Upper lobe of left lung (tissue), 6 donors: ENCODE results near the gene COL18A1. TPM values are rescaled to one million over a fixed set of nuclear protein-coding genes. Genes with fewer than 3 reads are reported as not detected.

Experiments
- ATAC-seq, 2 donors: fragments of 200-7000 bp; cut with Tn5 transposase; one replicate each; pipeline ENCODE4 v1.9.1; 2022; ENCODE audit warnings: mild to moderate bottlenecking in 2 of 2, moderate library complexity in 2 of 2; ENCODE audit not compliant: low FRiP score in 2 of 2
- DNase-seq, 2 donors: peaks; one replicate each; pipeline ENCODE4 v3.0.0-alpha.2; 2019 to 2020
- H3K27ac ChIP-seq, 4 donors: fragments of 200-600 bp; sonication (generic); one replicate each; pipeline ENCODE4 v1.5.1; 2016 to 2019
- H3K27me3 ChIP-seq, 4 donors: fragments of 200-600 bp; sonication (generic); one replicate each; pipeline ENCODE4 v1.5.1; 2017 to 2019
- H3K36me3 ChIP-seq, 4 donors: fragments of 200-600 bp; sonication (generic); one replicate each; pipeline ENCODE4 v1.5.1; 2016 to 2019
- H3K4me1 ChIP-seq, 4 donors: fragments of 200-600 bp; sonication (generic); one replicate each; pipeline ENCODE4 v1.5.1; 2018 to 2019
- H3K4me3 ChIP-seq, 4 donors: fragments of 200-600 bp; sonication (generic); one replicate each; pipeline ENCODE4 v1.5.1; 2017 to 2019; ENCODE audit warnings: mild to moderate bottlenecking in 2 of 4, moderate library complexity in 1 of 4
- H3K9me3 ChIP-seq, 4 donors: fragments of 200-600 bp; sonication (generic); one replicate each; pipeline ENCODE4 v1.5.1; 2018 to 2019
- CTCF ChIP-seq, 6 experiments: fragments of 450-650 bp in 4 of 6; fragments of 200-600 bp in 2 of 6; sonication (generic) in 2 of 6; IDR thresholded peaks; one replicate each; pipeline ENCODE4 v1.5.1; 2016 to 2019; ENCODE audit warnings: antibody characterized with exemption in 6 of 6
- EP300 ChIP-seq, 4 donors: sonication (generic); formaldehyde crosslinking; IDR thresholded peaks; one replicate each; pipeline ENCODE4 v1.5.1; 2017; ENCODE audit warnings: antibody characterized with exemption in 4 of 4, control low read depth in 2 of 4
- POLR2A ChIP-seq, 4 donors: fragments of 450-650 bp; IDR thresholded peaks; one replicate each; pipeline ENCODE4 v1.5.1; 2016 to 2017; ENCODE audit warnings: antibody characterized with exemption in 4 of 4, mild to moderate bottlenecking in 2 of 4
- POLR2AphosphoS5 ChIP-seq, 2 donors: sonication (generic); formaldehyde crosslinking; IDR thresholded peaks; one replicate each; pipeline ENCODE4 v1.5.1; 2017; ENCODE audit warnings: antibody characterized with exemption in 2 of 2
- WGBS, 2 donors: methylation state at CpG; one replicate each; pipeline ENCODE4 v1.1.5; 2017 to 2018; 5-methylcytosine and 5-hydroxymethylcytosine counted together
- total RNA-seq, 6 donors: library from RNA; depleted of rRNA in 4 of 6; stranded (reverse); fragments of >200 nt in 4 of 6; gene quantifications; one replicate each; pipeline versions ENCODE4 v1.1.0 to v1.2.1, GENCODE V29; 2016 to 2021
- donor health status: DM: no; HTN: no; CAD: no; lungs with moderate emphysema.
- donor health status: DM: no; HTN: yes; CAD: no; lungs with severe emphysema.

Gene COL18A1
- total RNA-seq, 6 donors from 2014 or later, result 34.5 to 138 (median 70.5) TPM

GRCh38 chr21:45454926-45455673 is 50.1 kb downstream of the COL18A1 start:
- peaks cover 0 to 4% (median 0%) of the 10 kb centered on the region in 4 donors for H3K36me3 ChIP-seq
- 50 to 68% methylated on average over 5 to 17 of the region's 23 CpGs for WGBS, 2 donors
- peak in 1 of 2 donors; percentile 86 for DNase-seq
- peak overlapping the region in 3 of 4 donors; percentile 26 to 40 (median 32) for H3K4me3 ChIP-seq
- H3K27ac ChIP-seq, result peak overlapping the region in 2 of 4 donors; percentile 50 to 56
- peak; percentile 54 to 81 for ATAC-seq
- no peaks in the 10 kb centered on the region for H3K27me3 ChIP-seq
- peaks cover 6 to 31% (median 12%) of the 10 kb centered on the region in 4 donors for H3K4me1 ChIP-seq
- no peaks in the 10 kb centered on the region for H3K9me3 ChIP-seq
- TF ChIP-seq POLR2AphosphoS5 (IDR thresholded peaks at IDR 0.05), result peak in 1 of 2 donors; percentile 40
- no peak for TF ChIP-seq EP300 (IDR thresholded peaks at IDR 0.05)
- TF ChIP-seq CTCF (IDR thresholded peaks at IDR 0.05), result no peak
- TF ChIP-seq POLR2A (IDR thresholded peaks at IDR 0.05), result peak in 1 of 4 donors; percentile 5

GRCh38 chr21:45455674-45456583 is 51.0 kb downstream of the COL18A1 start:
- Histone ChIP-seq H3K9me3 (no peaks in the 10 kb centered on the region), H3K36me3 (peaks cover 0 to 4% (median 0%) of the 10 kb centered on the region in 4 donors), H3K27me3 (no peaks in the 10 kb centered on the region), H3K4me3 (peak overlapping the region in 3 of 4 donors; percentile 26 to 40 (median 32)), H3K27ac (peak overlapping the region in 2 of 4 donors; percentile 50 to 56), H3K4me1 (peaks cover 6 to 31% (median 12%) of the 10 kb centered on the region in 4 donors)
- DNase-seq (peak in 1 of 2 donors; percentile 83), ATAC-seq (peak in 1 of 2 donors; percentile 28)
- WGBS, 2 donors, result 76 to 86% methylated on average over 27 to 47 of the region's 47 CpGs
- TF ChIP-seq POLR2AphosphoS5 (IDR thresholded peaks at IDR 0.05) (no peak), POLR2A (IDR thresholded peaks at IDR 0.05) (no peak), EP300 (IDR thresholded peaks at IDR 0.05) (no peak), CTCF (IDR thresholded peaks at IDR 0.05) (no peak)

- peaks cover 0 to 4% (median 0%) of the 10 kb centered on the region in 4 donors for H3K36me3 ChIP-seq
- peaks cover 0 to 6% (median 2%) of the 10 kb centered on the region in 4 donors for H3K9me3 ChIP-seq
- peak overlapping the region in 1 of 4 donors; percentile 26 for H3K4me3 ChIP-seq
- DNase-seq (no peak), ATAC-seq (no peak)
- TF ChIP-seq POLR2AphosphoS5 (IDR thresholded peaks at IDR 0.05) (no peak), EP300 (IDR thresholded peaks at IDR 0.05) (no peak), CTCF (IDR thresholded peaks at IDR 0.05) (no peak), POLR2A (IDR thresholded peaks at IDR 0.05) (no peak)
- H3K27ac ChIP-seq, result no peak overlapping the region
- peaks cover 6 to 31% (median 12%) of the 10 kb centered on the region in 4 donors for H3K4me1 ChIP-seq
- 93 to 94% methylated on average over 19 to 22 of the region's 38 CpGs for WGBS, 2 donors
- no peaks in the 10 kb centered on the region for H3K27me3 ChIP-seq
Measured at GRCh38 chr21:45456584-45457160, 51.7 kb downstream of the COL18A1 start.

GRCh38 chr21:45457161-45457831 is 52.3 kb downstream of the COL18A1 start:
- Histone ChIP-seq H3K4me1 (peaks cover 6 to 31% (median 12%) of the 10 kb centered on the region in 4 donors), H3K9me3 (peaks cover 0 to 12% (median 3%) of the 10 kb centered on the region in 4 donors), H3K4me3 (no peak overlapping the region), H3K36me3 (peaks cover 0 to 4% (median 0%) of the 10 kb centered on the region in 4 donors), H3K27me3 (no peaks in the 10 kb centered on the region), H3K27ac (no peak overlapping the region)
- 88 to 100% methylated on average over 1 to 25 of the region's 25 CpGs for WGBS, 2 donors
- DNase-seq, result peak in 1 of 2 donors; percentile 62
- ATAC-seq, result no peak
- TF ChIP-seq EP300 (IDR thresholded peaks at IDR 0.05) (no peak), CTCF (IDR thresholded peaks at IDR 0.05) (no peak), POLR2A (IDR thresholded peaks at IDR 0.05) (no peak), POLR2AphosphoS5 (IDR thresholded peaks at IDR 0.05) (no peak)
